Heart right ventricle (tissue), 16 donors: ENCODE results near the gene HSPA12B. TPM values are rescaled to one million over a fixed set of nuclear protein-coding genes. Genes with fewer than 3 reads are reported as not detected.

Experiments used
- ATAC-seq, 8 donors: fragments of 200-7000 bp; cut with Tn5 transposase; one replicate each; pipeline ENCODE4 v1.9.1; 2020; ENCODE audit warnings: mild to moderate bottlenecking in 8 of 8, moderate library complexity in 8 of 8, moderate number of reproducible peaks in 1 of 8
- DNase-seq, 2 donors: peaks; one replicate each; pipeline ENCODE4 v3.0.0-alpha.2; 2020
- H3K27ac ChIP-seq, 10 donors: fragments of 200-600 bp; sonication (generic) in 2 of 10; one replicate each; pipeline versions ENCODE4 v1.5.0 to v1.8.0; 2020 to 2022; ENCODE audit warnings: mild to moderate bottlenecking in 3 of 10
- H3K27me3 ChIP-seq, 7 donors: fragments of 200-600 bp; one replicate each; pipeline ENCODE4 v1.8.0; 2021 to 2022; ENCODE audit warnings: mild to moderate bottlenecking in 2 of 7
- H3K36me3 ChIP-seq, 9 donors: fragments of 200-600 bp; sonication (generic) in 1 of 9; one replicate each; pipeline versions ENCODE4 v1.5.0 to v1.8.0; 2020 to 2022; ENCODE audit warnings: mild to moderate bottlenecking in 2 of 9
- H3K4me1 ChIP-seq, 9 donors: fragments of 200-600 bp; sonication (generic) in 1 of 9; one replicate each; pipeline versions ENCODE4 v1.5.0 to v1.8.0; 2020 to 2022; ENCODE audit warnings: mild to moderate bottlenecking in 4 of 9
- H3K4me3 ChIP-seq, 10 donors: fragments of 200-600 bp; sonication (generic) in 2 of 10; one replicate each; pipeline versions ENCODE4 v1.5.0 to v1.8.0; 2020 to 2022; ENCODE audit warnings: mild to moderate bottlenecking in 7 of 10, moderate library complexity in 2 of 10
- H3K9me3 ChIP-seq, 11 donors: fragments of 200-600 bp in 10 of 11; sonication (generic) in 2 of 11; one replicate each; pipeline versions ENCODE4 v1.5.0 to v1.8.0; 2013 to 2022; ENCODE audit warnings: mild to moderate bottlenecking in 2 of 11, control low read depth in 1 of 11, moderate library complexity in 1 of 11
- CTCF ChIP-seq, 9 donors: fragments of 200-600 bp; sonication (generic) in 2 of 9; IDR thresholded peaks; one replicate each; pipeline versions ENCODE4 v1.5.0 to v1.8.0; 2021 to 2022; ENCODE audit warnings: antibody characterized with exemption in 9 of 9, mild to moderate bottlenecking in 5 of 9, moderate library complexity in 1 of 9
- WGBS, 2 donors: extraction: QIAGEN DNeasy Blood & Tissue Kit; methylation state at CpG; one replicate each; pipeline ENCODE4 v1.1.7; 2013; ENCODE audit warnings: inconsistent platforms in 1 of 2; 5-methylcytosine and 5-hydroxymethylcytosine counted together
- intact Hi-C, 10 donors: fragments of 100-400 bp; cut with DNase I; formaldehyde crosslinking; loops; one replicate each; pipeline versions ENCODE4 v1.11.1 to v1.14.2; 2022
- polyA plus RNA-seq, 2 donors: library from polyadenylated mRNA; stranded (reverse); fragments of 200-250 nt; gene quantifications; one replicate each; pipeline ENCODE4 v1.2.3, GENCODE V29; 2013
- total RNA-seq, 10 donors: library from RNA; stranded (reverse); fragmentation: NEBNext Ultra II Directional in 3 of 10; extraction: Animal tissue kit (Norgen Biotek cat#: 25700) in 3 of 10; gene quantifications; one replicate each; pipeline versions ENCODE4 v1.2.1 to v1.2.4, GENCODE V29; 2021 to 2023
- donor health status: Arrhythmogenic right ventricular cardiomyopathy.
- donor health status: ischemic (EF 13 %, LVEDD 7.1; RV severe dilation, severe dysfunction).
- donor health status: healthy with polysubstance abuse.
- donor health status: DM: no; HTN: yes; CAD: no.
- donor health status: DM: no; HTN: no; CAD: no.
- donor health status: ischemic (EF 25% LVEDD 6.9; RV normal size, moderate dysfunction).
- donor health status: ischemic (EF 25% LVEDD 5.7; RV mildly dilated, moderate dysfunction).
- donor health status: healthy.
- donor health status: DM: yes; HTN: yes; CAD: no.
- donor health status: Ischemic cardiomyopathy.
- donor health status: ischemic (EF 35%, LVEDD 5.7; RV mildly dilated, moderate dysfunction).
- donor health status: nonischemic (EF 11% LVEDD 7.7; RV severe dilation, severe dysfunction).
- donor health status: DM: yes; HTN: yes; CAD: no.
- donor health status: PGD.
- donor health status: ischemic (EF 29% LVEDD 5.4; RV normal size, mild dysfunction).
- donor health status: nonischemic (EF 23%, LVEDD 6.1; RV moderate dilation, normal function).

The HSPA12B gene
- total and polyA plus RNA-seq, 12 donors, result 8.4 to 26.5 (median 13.0) TPM

- peaks cover 0 to 44% (median 0%) of the 10 kb centered on the region in 9 donors for H3K36me3 ChIP-seq
- DNase-seq (no peak), ATAC-seq (no peak)
Observed at GRCh38 chr20:3698591-3699001, 33.9 kb upstream of the HSPA12B start.

GRCh38 chr20:3699037-3699436 is 33.4 kb upstream of the HSPA12B start:
- no peaks in the 10 kb centered on the region for H3K4me1 ChIP-seq
- no peaks in the 10 kb centered on the region for H3K27me3 ChIP-seq
- H3K27ac ChIP-seq, result no peak overlapping the region
- peaks cover 0 to 48% (median 0%) of the 10 kb centered on the region in 9 donors for H3K36me3 ChIP-seq
- intact Hi-C loops, result no loop called here
- peaks cover 0 to 7% (median 0%) of the 10 kb centered on the region in 11 donors for H3K9me3 ChIP-seq
- TF ChIP-seq CTCF (IDR thresholded peaks at IDR 0.05), result no peak
- WGBS, 2 donors, result 93 to 95% methylated on average over 16 of the region's 16 CpGs
- ATAC-seq (no peak), DNase-seq (no peak)
- H3K4me3 ChIP-seq, result no peak overlapping the region

More at GRCh38 chr20:3698591-3699001, 33.9 kb upstream of the HSPA12B start:
- intact Hi-C loops, result no loop called here
- 71 to 83% methylated on average over 6 of the region's 6 CpGs for WGBS, 2 donors
- H3K9me3 ChIP-seq, result peaks cover 0 to 7% (median 0%) of the 10 kb centered on the region in 11 donors
- no peaks in the 10 kb centered on the region for H3K27me3 ChIP-seq
- no peak for TF ChIP-seq CTCF (IDR thresholded peaks at IDR 0.05)
- H3K4me3 ChIP-seq, result no peak overlapping the region
- H3K4me1 ChIP-seq, result no peaks in the 10 kb centered on the region
- H3K27ac ChIP-seq, result no peak overlapping the region

GRCh38 chr20:3701061-3701998 is 31.2 kb upstream of the HSPA12B start:
- no peak overlapping the region for H3K27ac ChIP-seq
- WGBS, 2 donors, result 88 to 91% methylated on average over 13 of the region's 13 CpGs
- no peak for TF ChIP-seq CTCF (IDR thresholded peaks at IDR 0.05)
- DNase-seq, result no peak
- peaks cover 0 to 49% (median 0%) of the 10 kb centered on the region in 9 donors for H3K36me3 ChIP-seq
- H3K4me3 ChIP-seq, result no peak overlapping the region
- intact Hi-C loops, result no loop called here
- H3K27me3 ChIP-seq, result no peaks in the 10 kb centered on the region
- peaks cover 0 to 4% (median 0%) of the 10 kb centered on the region in 11 donors for H3K9me3 ChIP-seq
- no peaks in the 10 kb centered on the region for H3K4me1 ChIP-seq
- ATAC-seq, result no peak

GRCh38 chr20:3702611-3703391 is 29.7 kb upstream of the HSPA12B start:
- no peak overlapping the region for H3K27ac ChIP-seq
- peaks cover 0 to 5% (median 0%) of the 10 kb centered on the region in 9 donors for H3K4me1 ChIP-seq
- ATAC-seq (no peak), DNase-seq (no peak)
- peaks cover 0 to 44% (median 0%) of the 10 kb centered on the region in 9 donors for H3K36me3 ChIP-seq
- no peak overlapping the region for H3K4me3 ChIP-seq
- H3K9me3 ChIP-seq, result no peaks in the 10 kb centered on the region
- intact Hi-C loops, result no loop called here
- WGBS, 2 donors, result 95 to 96% methylated on average over 11 of the region's 11 CpGs
- no peaks in the 10 kb centered on the region for H3K27me3 ChIP-seq
- no peak for TF ChIP-seq CTCF (IDR thresholded peaks at IDR 0.05)
